Prostate gland (tissue), 2 donors: ENCODE measurements around the gene GTF2I.

Source experiments
- CTCF ChIP-seq, 4 experiments: fragments of 200-600 bp in 2 of 4; fragments of 450-650 bp in 2 of 4; sonication (generic) in 2 of 4; IDR thresholded peaks; 1 replicate in 3 of 4; 2 replicates in 1 of 4; pipeline ENCODE4 v1.5.1; 2016 to 2019; ENCODE audit warnings: antibody characterized with exemption in 4 of 4, mild to moderate bottlenecking in 2 of 4, moderate library complexity in 2 of 4
- POLR2A ChIP-seq: fragments of 450-650 bp; IDR thresholded peaks from one replicate; pipeline ENCODE4 v1.6.1; 2016; ENCODE audit warnings: antibody characterized with exemption, mild to moderate bottlenecking

- TF ChIP-seq CTCF (IDR thresholded peaks at IDR 0.05) = no peak
- no peak for TF ChIP-seq POLR2A
These were observed 38.2 kb upstream of the GTF2I start for GRCh38 chr7:74619235-74619860.
